Measurements from ENCODE around the gene YDJC. TPM values are rescaled to one million over a fixed set of nuclear protein-coding genes. Genes with fewer than 3 reads are reported as not detected.

YDJC gene
- total and polyA plus RNA-seq, 2 of the 13 experiments (the other 11 are each of a cell fraction or from before 2014, with no cell fraction given): 15.3 to 32.0 TPM

DNA sequence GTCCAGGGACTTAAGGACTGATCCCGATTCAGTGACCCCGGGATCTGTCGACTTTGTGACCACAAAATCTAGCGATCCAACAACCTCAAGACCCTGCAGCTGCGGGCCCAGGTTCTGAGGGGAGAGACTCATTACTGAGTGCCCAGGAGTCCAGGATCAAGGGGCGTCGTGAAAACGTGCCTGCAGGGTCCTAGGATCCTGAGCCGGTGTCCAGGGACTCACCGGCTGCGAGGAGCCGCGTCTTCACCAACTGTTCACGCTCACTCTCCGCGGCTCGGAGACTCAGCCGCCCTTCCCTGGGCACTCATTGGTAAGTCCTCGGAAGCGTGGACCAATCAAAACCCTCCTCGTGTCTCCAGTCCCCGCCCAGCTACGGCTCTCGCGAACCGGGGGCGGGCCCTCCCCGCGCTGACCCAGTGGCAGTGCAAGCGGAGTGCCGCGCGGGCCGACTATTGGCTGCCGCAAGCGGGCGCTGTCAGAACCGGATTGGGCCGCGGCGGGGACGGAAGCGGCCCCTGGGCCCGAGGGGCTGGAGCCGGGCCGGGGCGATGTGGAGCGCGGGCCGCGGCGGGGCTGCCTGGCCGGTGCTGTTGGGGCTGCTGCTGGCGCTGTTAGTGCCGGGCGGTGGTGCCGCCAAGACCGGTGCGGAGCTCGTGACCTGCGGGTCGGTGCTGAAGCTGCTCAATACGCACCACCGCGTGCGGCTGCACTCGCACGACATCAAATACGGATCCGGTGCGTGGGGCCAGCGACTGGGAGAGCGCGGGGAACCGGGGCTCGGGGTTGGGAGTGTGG is 12.2 kb upstream of the YDJC start, which contains the start of gene SDF2L1 (continued):
- TF ChIP-seq, protein P1, sequence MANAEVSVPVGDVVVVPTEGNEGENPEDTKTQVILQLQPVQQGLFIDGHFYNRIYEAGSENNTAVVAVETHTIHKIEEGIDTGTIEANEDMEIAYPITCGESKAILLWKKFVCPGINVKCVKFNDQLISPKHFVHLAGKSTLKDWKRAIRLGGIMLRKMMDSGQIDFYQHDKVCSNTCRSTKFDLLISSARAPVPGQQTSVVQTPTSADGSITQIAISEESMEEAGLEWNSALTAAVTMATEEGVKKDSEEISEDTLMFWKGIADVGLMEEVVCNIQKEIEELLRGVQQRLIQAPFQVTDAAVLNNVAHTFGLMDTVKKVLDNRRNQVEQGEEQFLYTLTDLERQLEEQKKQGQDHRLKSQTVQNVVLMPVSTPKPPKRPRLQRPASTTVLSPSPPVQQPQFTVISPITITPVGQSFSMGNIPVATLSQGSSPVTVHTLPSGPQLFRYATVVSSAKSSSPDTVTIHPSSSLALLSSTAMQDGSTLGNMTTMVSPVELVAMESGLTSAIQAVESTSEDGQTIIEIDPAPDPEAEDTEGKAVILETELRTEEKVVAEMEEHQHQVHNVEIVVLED (CRISPR knock-in tag; IDR thresholded peaks at IDR 0.05; ENCODE audit: borderline replicate concordance): peak; percentile 38; the same call in 1 of the 2 replicates
- peak; percentile 10; the same call in 1 of the 2 replicates for TF ChIP-seq GATAD2A (CRISPR knock-in tag; IDR thresholded peaks at IDR 0.05)
- TF ChIP-seq PHF8 (CRISPR knock-in tag; IDR thresholded peaks at IDR 0.05): peak; percentile 57; the same call in 1 of the 2 replicates
- TF ChIP-seq, protein P2, sequence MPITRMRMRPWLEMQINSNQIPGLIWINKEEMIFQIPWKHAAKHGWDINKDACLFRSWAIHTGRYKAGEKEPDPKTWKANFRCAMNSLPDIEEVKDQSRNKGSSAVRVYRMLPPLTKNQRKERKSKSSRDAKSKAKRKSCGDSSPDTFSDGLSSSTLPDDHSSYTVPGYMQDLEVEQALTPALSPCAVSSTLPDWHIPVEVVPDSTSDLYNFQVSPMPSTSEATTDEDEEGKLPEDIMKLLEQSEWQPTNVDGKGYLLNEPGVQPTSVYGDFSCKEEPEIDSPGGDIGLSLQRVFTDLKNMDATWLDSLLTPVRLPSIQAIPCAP (CRISPR knock-in tag; IDR thresholded peaks at IDR 0.05; ENCODE audit: low read depth): no peak
- peak; percentile 90; the same call in 1 of the 2 replicates for TF ChIP-seq XBP1 (CRISPR knock-in tag; IDR thresholded peaks at IDR 0.05)
- no peak for TF ChIP-seq TFE3 (CRISPR knock-in tag; IDR thresholded peaks at IDR 0.05)
- no peak for TF ChIP-seq FIP1L1 (IDR thresholded peaks at IDR 0.05; ENCODE audit: borderline replicate concordance, insufficient read depth, low read depth, low read length)
- TF ChIP-seq ZNF496 (CRISPR knock-in tag; IDR thresholded peaks at IDR 0.05; ENCODE audit: insufficient replicate concordance): no peak
- peak; percentile 39; the same call in 1 of the 2 replicates for TF ChIP-seq TBX2 (CRISPR knock-in tag; IDR thresholded peaks at IDR 0.05; ENCODE audit: borderline replicate concordance)
- no peak for TF ChIP-seq ZNF343 (CRISPR knock-in tag; IDR thresholded peaks at IDR 0.05)
- TF ChIP-seq MIER2 (CRISPR knock-in tag; IDR thresholded peaks at IDR 0.05): no peak
- no peak for TF ChIP-seq ZNF510 (CRISPR knock-in tag; IDR thresholded peaks at IDR 0.05; ENCODE audit: low read depth)
- no peak for TF ChIP-seq SKIL (CRISPR knock-in tag; IDR thresholded peaks at IDR 0.05; ENCODE audit: borderline replicate concordance)
- no peak for TF ChIP-seq HNF4A (CRISPR knock-in tag; IDR thresholded peaks at IDR 0.05)
- no peak for TF ChIP-seq HHEX (CRISPR knock-in tag; IDR thresholded peaks at IDR 0.05)
- no peak for TF ChIP-seq ZFP37 (CRISPR knock-in tag; IDR thresholded peaks at IDR 0.05; ENCODE audit: borderline replicate concordance)
- peak; percentile 70; the same call in 1 of the 2 replicates for TF ChIP-seq ZNF317 (CRISPR knock-in tag; IDR thresholded peaks at IDR 0.05)
- no peak for TF ChIP-seq CCAR2 (optimal IDR thresholded peaks at IDR 0.05; ENCODE audit: low read depth, low read length)
- no peak for TF ChIP-seq PCBP1 (IDR thresholded peaks at IDR 0.05; ENCODE audit: borderline replicate concordance, low read depth, low read length)
- TF ChIP-seq E2F2 (CRISPR knock-in tag; IDR thresholded peaks at IDR 0.05; ENCODE audit: borderline replicate concordance): no peak
- peak; percentile 96 for TF ChIP-seq NFYB (CRISPR knock-in tag; IDR thresholded peaks at IDR 0.05)
